ENCODE data around the gene GRIK2.

GRIK2 gene

GRCh38 chr6:101784094-101784493, 390.6 kb downstream of the GRIK2 start:
- no peak for DNase-seq (ENCODE audit: low read depth)

- DNase-seq (ENCODE audit: low read depth), result no peak
These were observed 406.0 kb downstream of the GRIK2 start for GRCh38 chr6:101799531-101799930.

GRCh38 chr6:101800598-101800997, 407.1 kb downstream of the GRIK2 start:
- DNase-seq (ENCODE audit: low read depth), result no peak

DNA sequence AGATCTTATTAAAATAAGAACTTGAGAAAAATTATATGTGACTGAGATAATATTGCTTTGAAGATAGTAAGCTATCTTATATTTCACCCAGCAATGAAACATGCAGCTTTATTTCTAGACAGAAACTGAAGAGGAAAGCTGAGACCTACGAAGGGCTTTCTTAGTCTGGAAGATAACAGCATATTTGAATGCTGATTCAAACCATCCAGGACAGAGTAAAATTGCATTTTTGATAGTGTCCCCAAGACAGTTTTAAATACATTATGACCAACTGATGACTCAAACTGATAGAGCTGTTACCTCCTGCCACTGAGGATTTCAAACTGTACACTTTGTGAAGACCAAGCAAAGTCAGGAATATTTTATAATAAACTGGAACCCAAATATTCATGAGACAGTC, 409.6 kb downstream of the GRIK2 start:
- no peak for DNase-seq (ENCODE audit: low read depth)

DNA sequence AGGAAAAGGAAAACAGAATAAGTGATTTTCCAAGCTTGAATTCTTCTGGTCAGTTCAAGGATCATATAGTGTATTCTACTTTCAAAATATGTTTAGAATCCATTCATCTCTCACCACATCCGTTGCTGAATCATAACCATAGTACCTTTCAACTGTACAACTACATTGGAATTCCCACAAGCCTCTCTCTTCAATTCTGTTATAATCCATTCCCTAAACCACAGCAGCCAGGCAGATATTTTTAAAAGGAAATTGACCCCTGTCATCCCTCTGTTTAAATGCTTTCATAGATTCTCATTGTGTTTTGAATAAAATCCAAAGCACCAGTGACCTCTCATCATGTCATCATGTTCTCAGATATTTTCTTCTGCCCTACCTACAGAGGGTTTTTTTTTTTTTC, 412.7 kb downstream of the GRIK2 start:
- DNase-seq (ENCODE audit: low read depth), result no peak

GRCh38 chr6:101811108-101811507, 417.6 kb downstream of the GRIK2 start:
- no peak for DNase-seq (ENCODE audit: low read depth)

DNA sequence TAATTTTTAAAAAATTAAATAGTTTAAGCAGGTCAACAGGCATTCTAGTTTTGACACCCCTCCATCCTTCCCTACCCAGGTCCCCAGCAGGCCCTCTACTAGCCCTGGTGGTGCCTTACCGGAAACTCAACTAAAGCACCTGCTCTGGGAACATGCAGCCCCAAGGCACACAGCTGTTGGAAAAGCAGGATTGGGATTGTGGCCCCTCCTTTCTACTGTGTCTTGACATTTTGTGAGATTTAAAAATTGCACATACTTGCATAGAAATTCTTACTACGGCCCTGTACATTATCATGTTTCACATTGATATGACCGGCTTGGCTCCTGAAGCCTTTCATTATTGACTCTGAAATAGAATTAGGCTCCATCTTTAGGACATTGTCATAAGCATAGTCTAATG, 423.2 kb downstream of the GRIK2 start:
- DNase-seq (ENCODE audit: low read depth), result no peak

GRCh38 chr6:101818051-101818450, 424.5 kb downstream of the GRIK2 start:
- DNase-seq (ENCODE audit: low read depth), result no peak

- DNase-seq (ENCODE audit: low read depth), result no peak
These were observed 431.2 kb downstream of the GRIK2 start for GRCh38 chr6:101824551-101825345.

GRCh38 chr6:101826269-101826668, 432.8 kb downstream of the GRIK2 start:
- DNase-seq (ENCODE audit: low read depth), result no peak

- DNase-seq (ENCODE audit: low read depth), result no peak
These were observed 433.2 kb downstream of the GRIK2 start for GRCh38 chr6:101826678-101827077.

DNA sequence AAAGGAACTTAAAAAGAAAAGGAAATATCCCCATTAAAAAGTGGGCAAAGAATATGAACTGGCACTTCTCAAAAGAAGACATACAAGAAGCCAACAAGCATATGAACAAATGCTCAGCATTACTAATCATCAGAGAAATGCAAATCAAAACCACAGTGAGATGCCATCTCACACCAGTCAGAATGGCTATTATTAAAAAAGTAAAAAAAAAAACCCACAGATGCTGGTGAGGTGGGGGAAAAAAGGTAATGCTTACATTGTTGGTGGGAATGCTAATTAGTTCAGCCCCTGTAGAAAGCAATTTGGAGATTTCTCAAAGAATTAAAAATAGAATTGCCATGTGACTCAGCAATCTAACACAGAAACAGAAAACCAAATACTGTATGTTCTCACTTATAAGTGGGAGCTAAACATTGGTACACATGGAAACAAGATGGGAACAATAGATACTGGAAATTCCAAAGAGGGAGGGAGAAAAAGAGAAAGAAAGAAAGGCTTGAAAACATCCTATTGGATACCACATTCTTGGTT, 437.1 kb downstream of the GRIK2 start:
- no peak for DNase-seq (ENCODE audit: low read depth)

DNA sequence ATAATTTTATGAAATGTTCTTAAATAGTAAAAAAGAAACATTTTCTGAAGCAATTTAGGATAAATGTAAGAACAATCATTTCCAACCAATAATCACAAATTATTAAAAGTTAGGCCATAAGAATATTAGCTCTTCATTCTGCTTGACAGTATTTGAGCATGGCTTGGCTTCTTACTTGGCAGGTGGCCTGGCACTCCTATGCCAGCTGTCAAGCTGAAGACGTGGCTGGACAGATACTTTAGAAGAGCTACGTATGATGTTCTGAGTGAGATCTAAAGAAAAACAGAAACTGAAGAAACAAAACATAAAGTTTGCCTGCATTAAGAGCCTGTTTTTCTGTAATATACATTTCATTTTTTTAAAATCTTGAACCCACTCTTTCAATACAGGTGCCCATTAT, 438.9 kb downstream of the GRIK2 start:
- DNase-seq (ENCODE audit: low read depth), result no peak

- DNase-seq (ENCODE audit: low read depth), result no peak
These were observed 446.6 kb downstream of the GRIK2 start for GRCh38 chr6:101840100-101840499.

DNA sequence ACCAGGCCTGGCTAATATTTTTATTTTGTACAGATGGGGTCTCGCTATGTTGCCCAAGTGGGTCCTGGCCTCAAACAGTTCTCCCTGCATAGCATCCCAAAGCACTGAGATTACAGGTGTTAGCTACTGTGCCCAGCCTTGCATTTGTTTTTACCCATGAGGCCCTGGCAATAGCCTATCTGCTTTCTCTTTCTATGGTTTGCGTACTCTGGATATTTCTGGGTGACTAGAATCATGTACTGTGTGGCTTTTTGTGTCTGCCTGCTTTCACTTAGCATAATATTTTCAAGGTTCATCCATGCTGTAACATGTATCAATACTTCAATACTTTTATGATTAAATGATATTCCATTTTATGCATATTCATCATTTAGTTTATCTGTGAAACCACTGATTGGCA, 451.7 kb downstream of the GRIK2 start:
- DNase-seq (ENCODE audit: low read depth), result no peak

- no peak for DNase-seq (ENCODE audit: low read depth)
These were observed 452.1 kb downstream of the GRIK2 start for GRCh38 chr6:101845621-101846020.

- DNase-seq (ENCODE audit: low read depth), result no peak
These were observed 454.2 kb downstream of the GRIK2 start for GRCh38 chr6:101847690-101848089.

DNA sequence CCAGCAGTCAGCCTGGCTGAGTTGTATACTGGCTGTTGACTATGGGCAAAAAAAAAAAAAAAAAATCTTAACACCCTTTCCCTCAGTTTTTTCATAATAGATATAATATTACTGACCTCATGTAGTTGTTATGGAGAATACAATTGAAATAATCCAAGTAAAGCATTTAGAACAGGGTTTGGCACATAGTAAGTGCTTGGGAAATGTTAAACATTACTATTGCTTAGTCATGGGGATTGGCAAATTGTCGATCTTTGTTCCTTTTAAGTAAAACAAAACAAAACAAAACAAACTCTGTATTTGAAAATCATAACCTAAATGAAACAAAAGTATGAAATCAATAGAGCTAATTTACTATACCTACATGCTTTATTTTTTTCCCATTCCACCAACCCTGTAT, 458.4 kb downstream of the GRIK2 start:
- DNase-seq (ENCODE audit: low read depth), result no peak

DNA sequence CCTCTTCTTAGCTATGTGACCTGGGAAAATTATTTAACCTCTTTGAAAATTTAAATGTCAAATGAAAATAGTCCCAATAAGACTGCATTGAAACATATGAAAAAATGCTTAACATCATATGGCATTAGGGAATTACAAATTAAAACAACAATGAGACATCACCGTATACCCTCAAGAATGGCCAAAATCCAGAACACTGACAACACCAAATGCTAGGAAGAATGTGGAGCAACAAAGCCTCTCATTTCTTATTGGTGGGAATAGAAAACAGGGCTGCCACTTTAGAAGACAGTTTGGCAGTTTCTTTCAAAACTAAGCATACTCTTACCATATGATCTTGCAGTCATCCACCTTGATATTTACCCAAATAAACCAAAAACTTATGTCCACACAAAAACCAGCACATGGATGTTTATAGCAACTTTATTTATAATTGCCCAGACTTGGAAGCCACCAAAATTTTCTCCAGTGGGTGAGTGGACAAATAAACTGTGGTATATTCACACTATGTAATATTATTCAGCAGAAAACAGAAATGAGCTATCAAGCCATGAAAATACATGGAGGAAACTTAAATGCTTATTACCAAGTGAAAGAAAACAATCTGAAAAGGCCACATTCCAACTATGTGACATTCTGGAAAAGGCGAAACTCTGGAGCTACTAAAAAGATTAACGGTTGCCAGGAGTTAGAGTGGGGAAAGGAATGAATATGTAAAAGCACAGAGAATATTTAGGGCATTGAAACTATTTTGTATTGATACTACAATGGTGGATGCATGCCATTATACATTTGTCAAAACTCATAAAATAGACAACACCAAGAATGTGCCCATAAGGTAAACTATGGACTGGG, 459.9 kb downstream of the GRIK2 start:
- DNase-seq (ENCODE audit: low read depth), result no peak

- no peak for DNase-seq (ENCODE audit: low read depth)
These were observed 482.9 kb downstream of the GRIK2 start for GRCh38 chr6:101876431-101876830.

- no peak for DNase-seq (ENCODE audit: low read depth)
These were observed 485.2 kb downstream of the GRIK2 start for GRCh38 chr6:101878554-101879276.

DNA sequence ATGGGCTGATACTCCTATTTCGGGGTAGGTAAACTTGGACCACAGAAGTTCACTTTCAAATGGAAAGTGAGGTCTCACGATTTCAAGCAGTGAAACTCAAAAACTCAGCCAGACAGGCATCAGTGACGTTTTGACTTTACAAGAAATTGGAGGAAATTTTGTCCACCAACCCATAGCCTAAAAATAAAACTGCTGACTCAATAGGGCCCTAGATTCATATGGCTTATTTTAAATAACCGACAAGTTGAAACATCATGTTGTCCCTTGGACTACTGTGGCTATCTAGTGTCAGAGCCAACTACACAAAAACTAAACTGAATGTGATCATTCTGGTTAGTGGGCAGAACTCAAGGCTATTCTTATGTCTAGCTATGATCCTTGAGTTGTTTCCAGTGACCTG, 486.3 kb downstream of the GRIK2 start:
- no peak for DNase-seq (ENCODE audit: low read depth)
